Activated T-cell treated with anti-CD3 and anti-CD28 coated beads for 1 hour (primary cell): ENCODE measurements around the gene TFCP2L1.
"Not testable (repeated sequence)": the region's sequence is repeated elsewhere in the genome, so short reads cannot be mapped to it uniquely, and the experiment has no call there.

ENCODE experiments used
- DNase-seq: peaks from one replicate; pipeline ENCODE4 v3.0.0-alpha.2; 2020; ENCODE audit warnings: low read depth

TFCP2L1 gene

DNA sequence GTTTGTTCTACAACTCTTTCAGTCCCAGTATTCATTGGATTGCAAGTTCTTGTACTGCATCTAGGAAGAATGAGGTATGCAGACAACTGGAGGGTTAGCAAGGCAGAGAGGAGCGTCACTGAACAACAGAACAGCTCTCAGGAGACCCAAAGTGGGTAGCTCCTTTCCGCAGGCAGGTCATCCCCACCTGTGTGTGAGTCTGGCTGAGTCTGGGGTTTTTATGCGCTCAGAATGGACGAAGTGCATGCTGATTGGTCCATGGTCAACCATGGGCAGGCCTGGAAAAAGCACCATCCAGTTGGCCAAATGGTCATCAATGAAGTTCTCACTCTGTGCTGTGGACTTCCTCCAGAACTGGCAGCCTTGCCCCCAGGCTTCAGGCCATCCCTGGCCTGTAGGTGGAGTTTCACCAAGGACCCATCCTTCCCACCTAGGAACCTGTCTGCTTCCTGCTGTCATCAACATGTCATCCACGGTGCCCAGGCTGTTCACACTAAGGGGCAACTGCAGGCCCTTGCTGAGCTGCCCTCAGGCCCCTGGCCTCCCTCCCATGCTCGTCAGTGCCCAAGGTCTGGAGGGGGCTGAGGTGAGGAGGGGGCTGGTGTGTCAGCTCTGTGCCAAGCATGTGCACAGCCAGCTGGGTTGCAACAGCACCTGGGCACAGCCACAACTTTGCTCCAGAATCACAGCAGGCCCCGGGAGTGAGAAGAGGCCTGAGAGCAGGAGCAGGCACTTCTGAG lies 11.1 kb upstream of the TFCP2L1 start:
- DNase-seq = no peak

DNA sequence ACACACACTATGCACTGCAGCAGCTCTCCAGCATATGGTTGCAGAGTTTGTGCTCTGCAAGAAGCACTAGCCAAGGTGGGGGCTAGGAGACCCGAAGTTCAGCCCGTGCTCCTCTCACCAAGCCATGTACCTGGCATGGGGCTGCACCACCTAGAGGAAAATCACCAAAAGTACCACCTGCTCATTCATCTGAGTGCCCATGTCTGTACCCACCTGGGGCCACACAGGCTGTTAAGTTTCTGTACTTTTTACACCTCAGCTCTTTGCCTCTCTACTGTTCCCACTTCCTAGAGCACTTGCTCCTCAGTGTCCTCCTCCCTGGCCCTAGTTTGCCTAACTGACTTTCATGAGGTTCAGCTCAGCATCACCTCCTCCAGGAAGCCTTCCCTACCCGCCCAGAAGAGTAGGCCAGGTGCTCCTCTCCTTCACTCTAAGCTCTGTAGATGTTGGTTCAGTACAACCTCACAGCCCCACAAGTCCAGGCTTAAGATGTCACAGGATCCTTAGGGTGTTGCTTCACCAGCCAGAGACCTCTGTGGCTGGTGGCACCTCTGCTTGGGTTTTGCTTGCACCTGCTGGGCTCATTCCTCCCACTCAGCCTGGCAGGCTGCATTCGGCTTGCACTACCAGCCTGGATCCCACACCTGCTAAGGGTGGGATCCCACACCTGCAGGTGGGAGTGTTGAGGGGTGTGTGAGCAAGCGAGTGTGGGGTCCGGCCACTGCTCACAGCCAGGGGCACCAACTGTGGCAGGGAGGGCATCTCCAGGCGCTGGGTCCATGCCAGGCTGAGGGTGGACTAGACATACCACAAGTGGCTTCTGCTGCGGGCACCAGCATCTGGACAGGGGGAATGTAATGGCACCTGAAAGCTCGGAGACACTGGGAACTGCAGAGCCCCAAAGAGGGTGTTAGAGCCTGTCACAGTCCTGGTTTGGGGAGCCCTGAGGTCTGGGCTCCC lies 10.2 kb upstream of the TFCP2L1 start:
- no peak for DNase-seq

DNA sequence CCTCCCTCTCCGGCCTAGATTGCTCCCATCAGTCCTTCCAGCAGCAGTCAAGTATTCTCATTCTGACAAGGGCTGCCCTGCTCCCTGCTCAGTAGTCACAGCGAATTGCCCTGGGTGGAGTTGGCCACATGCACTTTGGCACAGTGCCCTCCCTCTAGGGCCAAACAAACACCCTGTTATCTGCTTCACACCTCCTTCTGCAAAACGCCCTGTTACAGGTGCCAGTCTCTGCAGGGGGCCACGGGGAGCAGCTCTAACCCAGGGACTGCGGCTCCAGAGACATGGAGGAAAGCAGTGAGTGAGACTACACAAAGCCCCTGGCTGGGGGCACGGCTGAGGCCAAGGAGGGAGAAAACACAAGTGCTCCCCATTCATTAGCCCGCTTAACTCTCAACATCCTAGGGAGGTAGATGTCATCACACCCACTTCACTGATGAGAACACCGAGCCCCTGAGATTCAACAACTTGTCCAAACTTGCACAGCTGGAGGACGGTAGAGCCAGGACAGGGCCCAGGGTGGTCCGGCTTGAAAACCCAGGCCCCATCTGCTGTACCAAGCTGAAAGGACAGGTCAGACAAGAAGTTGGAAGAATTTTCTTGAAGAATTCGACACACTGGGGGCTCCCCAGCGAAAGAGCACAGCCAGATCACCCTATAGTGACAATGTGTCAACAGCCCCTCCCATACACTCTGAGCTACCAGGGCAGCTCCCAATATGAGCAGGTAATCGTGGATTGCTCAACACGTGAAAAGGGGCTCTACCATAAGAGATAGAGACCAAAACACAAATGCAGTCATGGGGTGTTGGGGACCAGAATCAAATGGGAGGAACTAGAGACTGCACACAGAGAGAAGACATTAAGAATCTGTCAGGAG lies 8.7 kb upstream of the TFCP2L1 start:
- DNase-seq = no peak

DNA sequence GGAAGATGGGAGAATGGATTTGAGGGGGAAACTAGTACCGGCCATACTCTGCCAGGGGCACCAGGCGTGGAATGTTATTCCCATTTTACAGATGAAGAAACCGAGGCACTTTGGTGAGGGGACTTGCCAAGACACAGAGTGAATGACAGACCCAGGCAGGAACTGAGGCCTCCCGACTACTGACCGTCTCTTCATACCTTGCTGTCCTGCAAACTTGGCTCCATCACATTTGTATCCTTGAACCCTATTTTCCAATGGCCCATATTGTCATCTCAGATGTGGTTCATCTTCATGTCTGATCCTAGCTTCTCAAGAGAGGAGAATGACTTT lies 6.2 kb upstream of the TFCP2L1 start:
- DNase-seq = no peak

DNA sequence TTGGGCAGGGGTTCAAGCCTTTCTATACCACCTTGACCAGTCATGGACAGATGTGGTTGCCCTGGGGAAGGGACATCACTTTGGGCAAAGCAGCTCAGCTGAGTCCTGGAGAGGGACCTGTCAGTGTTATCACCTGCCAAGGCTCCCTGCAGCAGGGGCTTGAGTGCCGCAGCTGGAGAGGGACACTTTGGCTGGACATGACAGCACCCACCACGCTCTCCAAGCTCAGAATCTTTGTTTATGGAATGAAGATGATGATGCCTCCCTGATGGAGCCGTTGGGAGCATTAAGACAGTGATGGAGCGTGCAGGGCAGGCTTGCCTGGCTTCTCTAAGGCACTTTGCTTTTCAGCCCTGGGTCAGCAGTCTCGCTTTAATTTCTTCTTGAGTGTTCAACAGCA lies 4.3 kb upstream of the TFCP2L1 start:
- no peak for DNase-seq

DNA sequence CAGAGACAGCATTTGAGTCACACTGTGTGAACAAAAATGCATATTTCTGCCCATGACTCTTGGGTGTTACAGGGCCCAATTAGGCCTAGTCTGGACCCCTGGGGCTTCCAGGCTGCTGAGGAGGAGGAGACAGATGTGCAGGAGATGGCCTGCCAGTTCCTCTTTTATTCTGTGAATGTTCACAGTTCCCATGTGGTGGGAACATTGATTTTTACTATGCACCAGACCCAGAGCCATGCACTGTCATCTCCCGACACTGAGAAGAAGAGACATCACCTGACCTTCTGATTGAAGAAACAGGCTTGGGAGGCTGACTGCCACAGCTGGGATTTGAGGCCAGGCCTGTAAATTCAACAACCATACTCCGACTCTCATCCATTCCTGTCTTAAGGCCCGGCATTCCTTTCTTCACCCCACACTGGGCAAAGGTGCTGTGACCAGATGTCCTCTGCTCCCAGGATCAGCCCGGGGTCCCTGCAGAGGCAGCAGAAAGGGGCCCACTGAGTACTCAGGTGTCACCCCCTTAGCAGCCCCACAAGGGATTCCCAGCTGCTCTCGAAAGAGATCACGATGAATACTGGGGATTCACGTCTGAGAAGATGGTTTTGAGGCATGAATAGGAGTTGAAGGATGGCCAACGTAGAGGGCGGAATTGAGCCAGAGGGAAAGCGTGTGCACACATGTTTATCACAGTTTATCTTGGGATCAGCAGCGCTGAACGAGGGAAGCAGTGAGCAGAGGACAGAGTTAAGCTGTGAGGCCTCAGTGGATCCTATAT lies 3.6 kb upstream of the TFCP2L1 start:
- no peak for DNase-seq

DNA sequence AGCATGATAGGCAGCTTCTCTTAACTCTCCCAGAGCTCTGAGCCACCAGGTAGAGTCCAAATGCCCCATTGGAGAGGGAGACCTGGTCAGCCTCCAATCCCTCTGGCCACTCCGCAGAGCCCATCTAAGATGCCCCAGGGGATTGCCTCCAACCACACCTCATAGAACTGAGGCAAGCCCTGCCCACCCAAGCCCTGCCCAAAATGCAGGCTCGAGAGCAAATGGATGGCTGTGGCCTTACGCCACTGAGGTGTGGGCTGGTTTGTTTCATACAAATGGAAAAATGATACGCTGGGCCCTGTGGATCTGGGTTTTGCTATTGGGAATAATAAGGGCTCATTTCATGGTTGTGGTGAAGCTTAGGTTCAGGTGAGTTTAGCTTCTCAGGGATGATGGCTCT lies 3.0 kb upstream of the TFCP2L1 start:
- no peak for DNase-seq

DNA sequence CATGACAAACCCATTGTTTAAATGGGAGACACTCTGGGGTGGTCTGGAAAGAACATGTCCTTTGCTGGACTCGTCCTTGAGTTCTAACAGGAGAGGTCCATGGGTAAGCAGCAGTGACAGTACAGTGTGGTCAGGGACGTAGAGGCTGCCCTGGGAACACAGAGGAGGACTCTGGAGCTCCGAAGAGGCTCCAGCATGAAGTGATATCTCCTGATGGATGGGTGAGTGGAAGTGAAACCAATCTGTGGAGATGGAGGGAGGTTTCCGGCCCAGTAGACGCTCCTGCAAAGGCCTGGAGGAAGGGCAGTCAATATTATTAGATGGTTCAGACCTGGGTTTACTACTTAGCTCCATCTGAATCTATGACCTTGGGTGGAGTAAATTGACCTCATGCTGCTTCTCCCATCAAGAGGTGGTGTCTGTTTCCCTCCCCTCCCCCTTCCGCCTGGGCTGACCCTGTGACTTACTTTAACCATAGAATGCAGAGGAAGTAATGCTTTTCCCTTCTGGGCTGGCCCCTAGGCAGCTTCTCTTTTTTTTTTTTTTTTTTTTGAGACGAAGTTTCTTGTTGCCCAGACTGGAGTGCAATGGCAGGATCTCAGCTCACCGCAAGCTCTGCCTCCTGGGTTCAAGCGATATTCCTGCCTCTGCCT lies 2.3 kb upstream of the TFCP2L1 start:
- DNase-seq = no peak

DNA sequence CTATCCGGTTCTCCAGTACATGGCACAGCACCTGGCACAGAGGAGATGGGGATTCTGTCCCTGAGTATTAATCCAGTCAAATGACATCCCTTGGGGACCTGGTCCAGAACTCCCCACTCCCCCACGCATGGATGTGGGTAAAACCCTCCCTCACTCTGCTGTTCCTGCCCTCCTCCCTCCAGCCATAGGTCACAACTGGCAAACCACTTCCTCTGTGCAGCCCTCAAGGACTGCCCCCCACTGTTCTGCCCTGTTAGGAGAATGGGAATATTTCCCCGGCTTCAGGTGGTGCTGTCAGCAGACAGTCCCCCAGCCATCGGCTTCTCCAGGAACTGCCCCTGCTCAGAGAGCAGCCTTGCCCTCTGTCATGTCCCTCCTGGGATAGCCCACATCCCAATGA lies 1.5 kb upstream of the TFCP2L1 start:
- DNase-seq = no peak

DNA sequence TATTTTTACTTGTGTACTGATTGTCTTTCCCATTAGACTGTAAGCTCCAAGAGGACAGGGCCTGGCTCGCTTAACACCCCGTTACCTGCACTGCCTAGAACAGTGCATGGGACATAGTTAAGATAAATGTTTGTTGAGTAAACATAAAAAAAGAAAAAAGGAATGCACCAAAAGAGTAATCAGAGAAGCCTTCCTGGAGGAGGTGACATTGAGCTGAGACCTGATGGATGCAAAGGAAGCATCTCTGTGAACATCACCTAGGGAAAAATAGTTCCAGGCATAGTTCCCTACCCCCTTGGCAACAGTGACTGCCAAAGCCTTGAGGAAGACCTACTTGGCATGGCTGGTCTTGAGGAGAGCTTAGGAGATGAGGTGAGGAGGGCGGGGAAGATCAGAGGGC lies 924 bp upstream of the TFCP2L1 start:
- no peak for DNase-seq

DNA sequence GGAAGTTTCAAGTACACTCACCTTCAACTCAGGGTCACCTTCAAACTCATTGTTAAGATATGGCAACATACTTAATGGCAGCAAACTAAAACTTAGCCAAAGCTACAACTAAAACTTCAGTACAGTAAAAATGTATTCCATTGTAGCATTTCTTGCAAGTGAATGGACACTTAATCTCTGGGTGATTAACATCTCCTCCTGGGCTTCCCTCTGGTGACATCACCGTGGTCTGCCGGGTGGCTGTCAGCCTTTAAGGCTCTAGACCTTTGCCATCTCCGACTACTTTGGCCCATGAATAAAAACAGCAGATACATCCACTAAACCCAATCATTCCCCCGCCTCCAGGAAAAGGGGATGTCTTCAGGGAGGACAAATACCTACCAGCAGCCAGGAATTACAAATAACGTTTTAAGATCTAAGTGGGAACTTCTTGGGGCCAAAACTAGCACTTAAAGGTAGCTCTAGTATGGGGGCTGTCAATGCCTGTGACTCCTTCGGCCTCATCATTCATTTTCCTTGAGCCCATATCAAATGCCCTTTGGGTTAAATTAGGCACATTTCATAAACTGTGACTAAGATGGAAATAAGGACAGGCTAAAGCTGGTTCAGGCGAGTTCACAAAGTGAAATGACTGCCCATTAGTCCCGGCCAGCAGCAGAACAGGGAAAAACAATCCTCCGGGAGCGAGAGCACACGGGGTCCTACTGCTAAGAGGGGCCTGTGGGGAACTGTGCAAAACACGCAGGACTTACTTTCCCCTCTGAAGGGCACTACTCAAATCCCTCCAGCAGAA lies 1.1 kb downstream of the TFCP2L1 start:
- no peak for DNase-seq

DNA sequence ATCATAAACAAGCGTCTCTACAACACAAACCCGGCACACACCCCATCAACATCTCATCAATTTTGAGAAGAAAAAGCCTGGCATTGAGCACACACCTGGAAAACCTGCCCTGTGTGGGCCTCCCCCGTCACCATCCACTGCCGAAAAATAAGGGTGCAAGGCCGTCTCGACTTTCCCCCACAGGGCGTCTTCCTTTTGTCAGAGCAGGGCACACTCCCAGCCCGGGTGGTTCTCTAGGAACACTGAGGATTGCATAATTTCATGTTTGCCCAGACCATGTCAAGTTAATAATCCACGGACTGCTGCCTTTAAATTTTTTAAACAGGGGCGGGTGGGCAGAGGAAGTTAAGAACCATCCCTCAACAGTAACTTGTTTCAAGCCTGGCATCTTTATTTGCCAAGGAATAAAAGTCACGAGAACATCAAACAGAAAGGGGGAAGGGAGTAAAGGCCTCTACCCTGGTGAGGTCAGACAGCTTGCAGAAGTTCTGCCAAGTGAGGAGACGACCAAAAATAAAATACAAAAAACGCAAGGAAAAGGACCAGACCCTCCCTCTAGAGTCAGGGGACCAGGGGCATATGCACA lies 2.1 kb downstream of the TFCP2L1 start:
- DNase-seq = no peak

DNA sequence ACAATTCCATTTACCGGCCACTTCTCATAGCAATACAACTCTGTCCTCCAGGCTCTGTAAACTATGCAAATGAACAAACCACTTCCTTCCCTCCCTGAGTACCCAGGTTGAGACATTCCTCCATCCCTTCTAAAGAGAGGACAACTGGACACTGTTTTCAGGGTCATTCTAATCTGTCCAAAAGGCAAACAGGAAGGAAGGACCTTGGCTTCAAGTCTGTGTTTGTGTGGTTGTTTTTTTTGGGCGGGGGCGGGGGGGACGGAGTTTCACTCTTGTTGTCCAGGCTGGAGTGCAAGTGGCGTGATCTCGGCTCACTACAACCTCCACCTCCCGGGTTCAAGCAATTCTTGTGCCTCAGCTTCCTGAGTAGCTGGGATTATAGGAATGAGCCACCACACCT lies 3.3 kb downstream of the TFCP2L1 start:
- DNase-seq = no peak

DNA sequence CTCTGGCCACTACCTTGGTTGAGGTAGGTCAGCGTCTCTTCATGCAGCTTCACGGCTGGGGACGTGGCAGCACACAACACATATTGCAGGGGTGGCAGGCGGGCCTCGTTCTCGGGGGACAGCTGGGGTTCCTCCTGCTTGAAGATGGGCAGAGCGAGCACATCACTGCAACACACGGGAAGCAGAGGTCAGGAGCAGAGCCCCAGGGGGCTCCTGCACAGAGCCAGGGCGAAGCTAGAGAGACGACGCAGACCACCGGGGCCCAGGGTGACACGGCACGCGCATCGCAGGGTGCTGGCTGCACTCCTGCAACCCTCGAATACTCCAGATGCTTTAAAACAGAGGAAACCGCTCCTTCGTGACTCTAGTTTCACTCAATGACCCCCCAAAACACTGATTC lies 3.9 kb downstream of the TFCP2L1 start:
- no peak for DNase-seq

DNA sequence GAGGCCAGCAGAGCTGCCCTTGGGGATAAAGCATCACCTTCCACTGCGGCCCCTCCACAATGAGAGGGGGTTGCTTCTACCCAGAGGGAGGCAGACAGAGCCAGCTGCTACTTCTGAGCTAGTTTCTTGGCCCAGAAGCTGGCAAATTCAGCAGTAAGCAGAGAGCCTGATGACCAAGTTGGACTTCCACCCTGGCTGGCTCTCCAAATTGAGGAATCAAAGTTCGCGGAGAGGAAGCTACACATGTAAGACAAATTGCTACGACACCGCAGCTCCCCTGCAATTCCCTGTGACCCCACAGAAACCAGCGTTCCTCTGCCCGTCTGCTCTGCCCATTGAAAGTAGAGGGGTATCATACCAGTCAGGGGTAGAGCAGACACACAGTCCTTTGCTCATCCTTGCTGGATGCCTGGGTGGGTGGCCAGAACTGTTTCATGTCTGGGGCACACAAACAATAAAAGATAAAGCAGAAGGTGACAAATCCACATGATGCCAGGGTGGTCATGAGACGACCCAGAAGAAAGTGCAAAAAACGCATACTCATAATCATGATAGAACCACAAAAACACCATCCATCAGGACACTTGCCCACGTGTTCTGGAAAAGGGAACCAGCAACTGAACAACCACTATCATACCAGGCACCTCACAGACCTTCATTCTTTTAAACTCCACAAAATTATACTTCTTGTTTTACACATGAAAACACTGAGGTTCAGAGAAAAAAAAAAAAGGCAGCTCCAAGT lies 5.4 kb downstream of the TFCP2L1 start:
- no peak for DNase-seq

DNA sequence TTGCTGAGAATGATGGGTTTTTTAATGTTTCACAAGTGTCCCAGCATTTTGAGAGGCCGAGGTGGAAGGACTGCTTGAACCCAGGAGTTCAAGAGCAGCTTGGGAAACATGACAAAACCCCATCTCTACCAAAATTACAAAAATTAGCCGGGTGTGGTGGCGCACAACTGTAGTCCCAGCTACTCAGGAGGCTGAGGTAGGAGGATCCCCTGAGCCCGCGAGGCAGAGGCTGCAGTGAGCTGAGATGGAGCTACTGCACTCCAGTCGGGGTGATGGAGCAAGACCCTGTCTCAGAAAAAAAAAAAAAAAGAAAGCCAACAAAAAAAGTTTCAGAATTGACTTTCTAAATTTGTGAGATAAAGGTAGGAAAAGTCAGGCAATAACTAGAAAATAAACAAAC lies 8.7 kb downstream of the TFCP2L1 start:
- DNase-seq = no peak

DNA sequence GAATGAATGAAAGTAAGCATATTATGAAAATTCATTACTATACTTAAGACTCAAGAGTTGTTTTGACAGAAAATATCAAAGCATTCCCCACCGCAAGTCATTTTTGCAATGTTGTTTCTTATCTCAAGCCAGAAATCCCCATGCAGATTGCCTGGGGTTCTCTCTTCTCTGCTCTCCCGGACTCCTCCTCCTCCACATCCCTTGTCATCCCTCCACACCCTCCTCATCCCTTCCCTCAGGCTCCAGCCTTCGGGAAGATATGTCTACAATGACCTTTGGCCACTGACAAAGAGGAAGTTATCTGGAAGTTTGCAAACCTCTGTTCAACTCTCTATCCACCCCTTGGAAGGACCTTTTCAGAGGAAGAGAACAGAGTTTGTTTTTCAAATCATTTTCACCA lies 11.9 kb downstream of the TFCP2L1 start:
- DNase-seq = no peak

DNA sequence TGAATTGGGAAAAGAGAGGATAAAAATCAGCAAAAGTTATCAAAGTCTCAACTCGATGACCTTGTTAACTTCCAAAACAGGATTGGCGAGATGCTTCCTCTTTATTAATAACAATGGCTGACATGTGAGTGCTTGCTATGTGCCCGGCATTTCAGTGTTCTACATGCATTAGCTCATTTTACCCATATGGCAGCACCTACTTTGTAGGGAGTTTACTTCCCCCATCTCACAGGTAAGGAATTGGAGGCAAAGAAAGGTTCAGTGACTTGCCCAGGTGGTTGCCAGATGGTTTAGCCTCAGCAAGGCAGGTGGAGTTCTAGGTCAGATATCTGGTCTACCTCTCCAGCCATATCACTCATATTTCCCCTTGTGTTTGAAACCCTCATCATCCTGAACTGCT lies 12.4 kb downstream of the TFCP2L1 start:
- DNase-seq = no peak

DNA sequence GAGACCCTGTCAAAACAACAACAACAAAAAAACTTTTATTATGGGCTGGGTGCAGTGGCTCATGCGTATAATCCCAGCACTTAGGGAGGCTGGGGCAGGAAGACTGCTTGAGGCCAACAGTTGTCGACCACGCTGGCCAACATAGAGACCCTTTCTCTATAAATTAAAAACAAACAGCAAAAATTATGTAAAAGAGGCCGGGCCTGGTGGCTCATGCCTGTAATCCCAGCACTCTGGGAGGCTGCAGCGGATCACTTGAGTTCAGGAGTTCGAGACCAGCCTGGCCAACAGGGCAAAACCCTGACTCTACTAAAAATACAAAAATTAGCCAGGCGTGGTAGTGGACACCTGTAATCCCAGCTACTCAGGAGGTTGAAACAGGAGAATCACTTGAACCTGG lies 15.6 kb downstream of the TFCP2L1 start:
- not testable (repeated sequence) for DNase-seq
